OCI-LY3 (cell line): ENCODE measurements around the gene L2HGDH.

ENCODE experiments used
- H2AFZ ChIP-seq: fragments of 200-600, 300-600 bp; shearing (Covaris generic); 2 replicates; pipeline ENCODE4 v1.6.0; 2014; ENCODE audit warnings: antibody characterized with exemption, low read depth, low read length
- H3K27ac ChIP-seq: fragments of 200-600, 300-600 bp; sonication (generic); 2 replicates; pipeline ENCODE4 v1.5.1; 2014; ENCODE audit warnings: mild to moderate bottlenecking, low read length, moderate library complexity, mixed read lengths
- H3K27me3 ChIP-seq: fragments of 200-600, 300-600 bp; sonication (generic); 2 replicates; pipeline ENCODE4 v1.6.1; 2014; ENCODE audit warnings: low read depth, low read length, mixed read lengths
- H3K36me3 ChIP-seq: fragments of 200-600, 300-600 bp; sonication (generic); replicated peaks from 2 replicates; pipeline ENCODE3; 2014; ENCODE audit warnings: low read depth, low read length, mixed read lengths
- H3K4me1 ChIP-seq: fragments of 300-600, 200-600 bp; sonication (generic); 2 replicates; pipeline ENCODE4 v1.6.1; 2014; ENCODE audit warnings: low read length, mixed read lengths
- H3K4me2 ChIP-seq: fragments of 200-600, 300-600 bp; sonication (generic); 2 replicates; pipeline ENCODE4 v1.6.1; 2014; ENCODE audit warnings: low read length, mixed read lengths
- H3K4me3 ChIP-seq: fragments of 300-600, 200-600 bp; sonication (generic); 2 replicates; pipeline ENCODE4 v1.5.1; 2014; ENCODE audit warnings: antibody characterized with exemption, mild to moderate bottlenecking, low read length, moderate library complexity
- H3K79me2 ChIP-seq: fragments of 300-600, 200-600 bp; shearing (Covaris generic); 2 replicates; pipeline ENCODE4 v1.6.1; 2014; ENCODE audit warnings: mild to moderate bottlenecking, low read length, mixed read lengths
- H3K9ac ChIP-seq: fragments of 300-600, 200-600 bp; shearing (Covaris generic); 2 replicates; pipeline ENCODE4 v1.6.0; 2014; ENCODE audit warnings: mild to moderate bottlenecking, low read length, moderate library complexity
- H3K9me3 ChIP-seq: fragments of 200-600, 300-600 bp; shearing (Covaris generic); 2 replicates; pipeline ENCODE4 v1.6.1; 2014; ENCODE audit warnings: low read length, mixed read lengths; ENCODE audit not compliant: insufficient read depth
- H4K20me1 ChIP-seq: fragments of 200-600, 300-600 bp; sonication (generic); 2 replicates; pipeline ENCODE4 v1.6.1; 2016; ENCODE audit warnings: low read length, mixed read lengths; ENCODE audit not compliant: insufficient read depth
- CTCF ChIP-seq: fragments of 200-600, 300-600 bp; sonication (generic); IDR thresholded peaks from 2 replicates; pipeline ENCODE4 v1.5.1; 2014; ENCODE audit warnings: antibody characterized with exemption, low read length, low read depth
- EZH2phosphoT487 ChIP-seq: fragments of 200-600 bp; shearing (Covaris generic); IDR thresholded peaks from 2 replicates; pipeline ENCODE4 v1.6.1; 2018; ENCODE audit warnings: antibody characterized with exemption, mixed run types, low read depth

Gene L2HGDH

GRCh38 chr14:50247245-50247644 lies 64.8 kb downstream of the L2HGDH start:
- no peaks in the 10 kb centered on the region for H3K4me1 ChIP-seq
- TF ChIP-seq CTCF (no peak), EZH2phosphoT487 (no peak)
- no peaks in the 10 kb centered on the region for H3K79me2 ChIP-seq
- no peaks in the 10 kb centered on the region for H3K27me3 ChIP-seq
- H4K20me1 ChIP-seq = no peaks in the 10 kb centered on the region
- no peak overlapping the region for H2AFZ ChIP-seq
- no peak overlapping the region for H3K4me3 ChIP-seq
- H3K9ac ChIP-seq = no peak overlapping the region
- no peaks in the 10 kb centered on the region for H3K9me3 ChIP-seq
- no peak overlapping the region for H3K4me2 ChIP-seq
- no peak overlapping the region for H3K27ac ChIP-seq
- peaks cover 4% of the 10 kb centered on the region for H3K36me3 ChIP-seq

GRCh38 chr14:50242566-50243310 lies 69.3 kb downstream of the L2HGDH start:
- Histone ChIP-seq H3K4me1 (no peaks in the 10 kb centered on the region), H3K27ac (no peak overlapping the region), H4K20me1 (no peaks in the 10 kb centered on the region), H3K9me3 (no peaks in the 10 kb centered on the region), H2AFZ (no peak overlapping the region), H3K79me2 (no peaks in the 10 kb centered on the region), H3K36me3 (peaks cover 4% of the 10 kb centered on the region), H3K4me3 (no peak overlapping the region), H3K4me2 (no peak overlapping the region), H3K27me3 (no peaks in the 10 kb centered on the region), H3K9ac (no peak overlapping the region)
- no peak for TF ChIP-seq CTCF
- TF ChIP-seq EZH2phosphoT487 = no peak

- H4K20me1 ChIP-seq = no peaks in the 10 kb centered on the region
- no peak overlapping the region for H3K27ac ChIP-seq
- peaks cover 4% of the 10 kb centered on the region for H3K36me3 ChIP-seq
- no peak overlapping the region for H3K9ac ChIP-seq
- TF ChIP-seq CTCF (no peak), EZH2phosphoT487 (no peak)
- H3K4me3 ChIP-seq = no peak overlapping the region
- no peaks in the 10 kb centered on the region for H3K79me2 ChIP-seq
- H3K4me2 ChIP-seq = no peak overlapping the region
- H2AFZ ChIP-seq = no peak overlapping the region
- no peaks in the 10 kb centered on the region for H3K9me3 ChIP-seq
- H3K4me1 ChIP-seq = 0 out of 2 replicates have a peak, but pooled peaks cover 4% of the 10 kb centered on the region
- no peaks in the 10 kb centered on the region for H3K27me3 ChIP-seq
Measured at GRCh38 chr14:50242096-50242495, 69.9 kb downstream of the L2HGDH start.

- H3K36me3 ChIP-seq = peaks cover 7% of the 10 kb centered on the region
- H3K9me3 ChIP-seq = no peaks in the 10 kb centered on the region
- H3K27ac ChIP-seq = no peak overlapping the region
- H4K20me1 ChIP-seq = no peaks in the 10 kb centered on the region
- TF ChIP-seq CTCF (no peak), EZH2phosphoT487 (no peak)
- no peak overlapping the region for H3K4me2 ChIP-seq
- H3K79me2 ChIP-seq = no peaks in the 10 kb centered on the region
- no peaks in the 10 kb centered on the region for H3K27me3 ChIP-seq
- no peak overlapping the region for H2AFZ ChIP-seq
- H3K4me3 ChIP-seq = no peak overlapping the region
- H3K4me1 ChIP-seq = peaks cover 9% of the 10 kb centered on the region; the same call in 1 of the 2 replicates
- H3K9ac ChIP-seq = no peak overlapping the region
Measured at GRCh38 chr14:50237427-50237826, 74.6 kb downstream of the L2HGDH start.
